C4-2B (cell line): ENCODE results near the gene SYT8.

Experiments used
- H3K27ac ChIP-seq: fragments of 450-650 bp; 2 replicates; pipeline ENCODE4 v1.5.1; 2017
- CTCF ChIP-seq: fragments of 450-650 bp; conservative IDR thresholded peaks from 2 replicates; pipeline ENCODE4 v1.5.1; 2017; ENCODE audit warnings: mild to moderate bottlenecking
- ZFX ChIP-seq: fragments of 450-650 bp; IDR thresholded peaks from 2 replicates; pipeline ENCODE4 v1.6.1; 2017

The SYT8 gene

GRCh38 chr11:1820463-1821325 is 14.1 kb upstream of the SYT8 start:
- no peak overlapping the region for H3K27ac ChIP-seq
- TF ChIP-seq ZFX (no peak), CTCF (no peak)

DNA sequence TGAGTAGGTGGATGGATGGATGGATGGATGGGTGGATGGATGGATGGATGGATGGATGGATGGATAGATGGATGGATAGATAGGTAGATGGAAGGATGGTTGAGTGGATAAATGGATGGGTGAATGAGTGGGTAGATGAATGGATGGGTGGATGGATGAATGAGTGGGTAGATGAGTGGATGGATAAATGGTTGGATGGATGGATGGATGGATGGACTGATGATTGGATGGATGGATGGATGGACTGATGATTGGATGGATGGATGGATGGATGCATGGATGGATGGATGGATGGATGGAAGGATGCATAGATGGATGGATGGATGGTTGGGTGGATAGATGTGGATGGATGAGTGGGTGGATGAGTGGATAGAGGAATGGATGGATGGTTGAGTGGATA is 13.2 kb upstream of the SYT8 start:
- no peak overlapping the region for H3K27ac ChIP-seq
- TF ChIP-seq CTCF (no peak), ZFX (no peak)

GRCh38 chr11:1822648-1823375 is 12.0 kb upstream of the SYT8 start:
- TF ChIP-seq CTCF (no peak), ZFX (no peak)
- H3K27ac ChIP-seq, result no peak overlapping the region

DNA sequence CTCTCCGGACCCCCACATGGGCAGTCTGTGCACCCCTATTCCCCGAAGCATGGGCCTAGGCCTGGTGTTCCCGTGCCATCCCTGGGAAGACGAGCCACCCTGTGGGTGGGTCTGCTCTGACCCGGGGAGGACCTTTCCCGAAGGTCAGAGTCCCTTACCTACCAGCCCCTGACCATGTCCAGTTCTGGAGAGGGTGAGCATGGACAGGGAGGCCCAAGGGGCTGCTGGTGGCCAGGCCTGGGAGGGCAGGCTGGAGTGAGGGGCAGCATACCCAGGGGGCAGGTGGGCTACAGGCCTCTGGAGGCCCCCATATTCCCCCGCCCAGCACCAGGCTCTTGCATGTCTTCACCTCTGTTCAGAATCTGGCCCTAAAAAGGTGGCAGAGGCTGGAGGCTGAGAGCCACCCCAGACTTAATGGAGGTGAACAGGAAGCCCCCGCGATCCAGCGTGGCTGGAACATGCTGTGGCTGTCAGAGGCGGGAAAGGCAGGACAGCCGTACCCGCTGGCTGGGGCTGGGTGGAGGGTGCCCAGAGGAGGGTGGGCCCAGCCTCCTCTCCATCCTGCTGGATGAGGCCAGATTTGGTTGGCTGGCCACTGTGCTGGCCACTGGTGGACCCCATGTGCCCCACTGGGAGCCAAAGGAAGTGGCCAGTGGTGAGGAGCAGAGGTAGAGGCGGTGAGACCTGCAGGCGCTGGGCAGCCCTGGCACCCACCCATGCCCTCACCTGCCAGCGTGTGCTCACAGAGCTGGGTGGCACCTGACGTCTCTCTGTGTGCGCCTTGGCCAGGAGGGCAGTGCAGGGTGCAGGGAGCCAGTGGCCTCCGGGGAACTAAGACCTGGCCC is 11.2 kb upstream of the SYT8 start:
- TF ChIP-seq CTCF (no peak), ZFX (no peak)
- H3K27ac ChIP-seq, result no peak overlapping the region

DNA sequence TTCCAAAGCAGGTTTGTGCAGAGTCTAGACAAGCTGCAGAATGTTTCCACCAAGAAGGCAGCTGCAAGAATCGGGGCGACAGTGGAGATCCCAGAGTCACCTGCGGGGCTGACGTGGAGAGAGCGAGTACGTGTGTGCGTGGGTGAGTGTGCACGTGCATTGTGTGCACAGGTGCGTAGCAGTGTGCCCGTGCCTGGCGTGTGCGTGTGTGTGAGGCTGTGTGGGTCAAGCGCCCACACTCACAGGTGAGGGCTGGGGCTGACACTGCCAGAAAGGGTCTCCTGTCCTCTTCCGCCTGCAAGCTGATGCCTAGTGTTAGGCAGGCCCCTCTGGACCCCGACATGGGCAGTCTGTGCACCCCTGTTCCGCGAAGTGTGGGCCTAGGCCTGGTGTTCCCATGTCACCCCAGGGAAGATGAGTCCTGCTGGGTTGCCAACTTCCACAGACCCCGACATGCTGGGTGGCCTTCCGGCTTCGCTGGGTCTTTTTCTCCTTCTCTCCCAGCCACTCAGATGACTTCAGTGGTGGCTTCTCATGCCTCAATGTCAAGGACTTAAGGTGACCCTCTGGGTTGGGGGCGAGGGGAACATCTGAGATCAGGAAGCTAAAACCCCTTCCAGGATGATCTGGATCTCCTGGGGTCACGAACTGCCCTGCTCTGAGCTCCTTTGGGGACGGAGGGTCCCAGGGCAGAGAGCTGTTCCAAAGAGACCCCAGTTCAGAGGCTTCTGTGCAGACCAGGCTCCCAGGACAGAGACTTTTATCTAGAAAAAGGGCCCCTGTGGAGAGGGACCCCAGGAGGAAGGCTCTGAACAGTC is 10.4 kb upstream of the SYT8 start:
- no peak overlapping the region for H3K27ac ChIP-seq
- no peak for TF ChIP-seq ZFX
- TF ChIP-seq CTCF, result no peak

GRCh38 chr11:1825039-1825740 is 9.6 kb upstream of the SYT8 start:
- no peak overlapping the region for H3K27ac ChIP-seq
- TF ChIP-seq ZFX (no peak), CTCF (peak; percentile 67)
